Coronary artery (tissue), 2 donors: ENCODE measurements around the gene CHMP1A.

Experiments
- DNase-seq: peaks from one replicate; pipeline ENCODE4 v3.0.0-alpha.2; 2017; ENCODE audit warnings: low spot score
- H3K27ac ChIP-seq, 2 donors: fragments of 200-600 bp; sonication (generic); one replicate each; pipeline ENCODE4 v1.5.1; 2016 to 2019
- H3K4me3 ChIP-seq: fragments of 200-600 bp; sonication (generic); 2 replicates; pipeline ENCODE4 v1.5.1; 2016; ENCODE audit warnings: mild to moderate bottlenecking, moderate library complexity
- CTCF ChIP-seq: fragments of 200-600 bp; sonication (generic); IDR thresholded peaks from one replicate; pipeline ENCODE4 v1.5.1; 2019; ENCODE audit warnings: antibody characterized with exemption

The CHMP1A gene

GRCh38 chr16:89595330-89596060, 62.0 kb downstream of the CHMP1A start:
- no peak overlapping the region for H3K4me3 ChIP-seq
- H3K27ac ChIP-seq, result no peak overlapping the region
- no peak for TF ChIP-seq CTCF
- DNase-seq, result no peak
